HG03097 (cell line): ENCODE data around the gene CORIN.
A peak's percentile ranks its signal among the peaks of the same experiment; 100 is the strongest.

Source experiments
- ATAC-seq: cut with Tn5 transposase; IDR thresholded peaks from one replicate; pipeline ENCODE4 v1.9.1; 2021; ENCODE audit not compliant: unreplicated experiment, low FRiP score

CORIN gene

GRCh38 chr4:47837094-47837907 is 566 bp downstream of the CORIN start:
- ATAC-seq, result peak; percentile 57

DNA sequence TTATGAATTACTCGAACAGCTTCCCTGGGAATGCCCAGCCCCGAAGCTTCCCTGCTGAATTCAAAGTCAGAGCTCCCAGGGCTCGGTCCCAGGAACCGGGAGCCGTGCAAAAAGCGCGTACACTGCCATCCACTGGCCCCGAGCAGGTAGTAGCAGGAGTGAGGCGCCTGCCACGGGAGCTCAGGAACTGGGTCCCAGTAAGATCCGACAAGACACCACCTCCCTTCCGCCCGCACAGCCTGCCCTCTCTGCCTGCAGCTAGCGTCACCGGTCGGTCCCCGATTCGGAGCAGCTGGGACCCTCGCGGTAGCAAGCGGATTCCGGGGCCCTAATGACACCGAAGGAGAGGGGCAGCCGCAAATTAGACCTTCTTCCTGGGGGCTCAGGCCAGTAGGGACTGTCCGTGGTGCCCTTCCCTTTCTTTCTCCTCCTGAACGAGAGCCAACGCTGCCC is 1.2 kb downstream of the CORIN start:
- ATAC-seq, result peak; percentile 74

GRCh38 chr4:47835494-47835893 is 2.4 kb downstream of the CORIN start:
- ATAC-seq, result no peak

GRCh38 chr4:47831026-47831679 is 6.7 kb downstream of the CORIN start:
- ATAC-seq, result no peak

- no peak for ATAC-seq
Measured at GRCh38 chr4:47830265-47831025, 7.4 kb downstream of the CORIN start.

DNA sequence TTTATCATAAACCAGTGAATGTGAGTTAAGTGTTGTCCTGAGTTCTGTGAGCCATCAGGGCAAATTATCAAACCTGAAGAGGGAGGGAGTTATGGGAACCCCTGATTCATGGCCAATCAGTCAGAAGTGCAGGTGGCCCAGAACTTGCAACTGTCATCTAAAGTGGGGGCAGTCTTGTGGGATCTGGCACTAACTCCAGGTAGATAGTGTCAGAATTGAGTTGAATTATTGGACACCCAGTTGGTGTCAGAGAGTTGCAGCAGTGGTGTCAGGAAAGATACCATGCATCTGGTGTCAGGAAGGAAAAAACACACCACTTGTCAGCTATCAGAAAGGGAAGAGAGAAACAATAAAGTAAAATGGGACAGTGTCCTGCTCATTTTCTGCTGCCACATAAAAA is 8.4 kb downstream of the CORIN start:
- no peak for ATAC-seq

- no peak for ATAC-seq
Measured at GRCh38 chr4:47827343-47828047, 10.4 kb downstream of the CORIN start.

DNA sequence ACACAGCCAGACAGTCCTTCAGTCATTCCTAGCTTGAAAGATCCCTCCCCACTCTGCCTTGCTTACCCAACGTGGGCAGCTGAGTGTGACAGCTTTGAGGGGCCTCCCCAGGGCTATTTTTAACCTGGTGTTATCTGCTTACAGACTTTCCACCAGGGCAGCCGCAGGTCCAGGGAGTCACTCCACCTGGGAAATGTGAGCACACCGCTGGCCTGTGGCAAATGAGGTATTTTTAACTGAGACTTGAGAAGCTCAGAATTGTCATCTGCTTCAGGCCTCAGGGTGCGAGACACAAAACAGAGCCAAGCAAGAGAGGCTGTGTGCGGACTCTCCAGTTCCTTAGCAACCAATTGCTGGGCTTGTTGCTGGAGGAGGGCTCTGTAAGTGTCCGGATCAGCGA is 13.0 kb downstream of the CORIN start:
- no peak for ATAC-seq

DNA sequence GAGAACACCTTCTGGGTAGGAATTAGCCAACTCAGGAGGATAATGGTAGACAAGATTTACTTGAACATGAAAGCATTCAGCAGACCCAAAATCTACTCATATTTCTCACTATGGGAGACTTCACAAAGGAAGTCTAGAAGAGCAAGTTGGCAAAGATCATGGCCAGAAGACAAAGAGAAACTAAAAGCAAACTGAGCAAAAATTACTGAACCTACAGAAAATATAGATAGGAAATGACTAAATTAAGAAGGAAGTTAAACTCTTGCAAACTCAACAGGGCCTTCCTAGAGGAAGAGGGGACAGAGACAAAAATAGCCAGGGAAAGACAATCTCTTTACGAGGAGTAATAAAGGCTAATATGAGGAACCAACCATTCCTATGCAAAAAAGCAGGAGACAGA is 18.7 kb downstream of the CORIN start:
- no peak for ATAC-seq

- no peak for ATAC-seq
Measured at GRCh38 chr4:47817275-47817674, 20.6 kb downstream of the CORIN start.

- ATAC-seq, result no peak
Measured at GRCh38 chr4:47816748-47817147, 21.1 kb downstream of the CORIN start.

GRCh38 chr4:47814618-47815295 is 23.1 kb downstream of the CORIN start:
- ATAC-seq, result no peak

GRCh38 chr4:47809654-47810203 is 28.1 kb downstream of the CORIN start:
- no peak for ATAC-seq

GRCh38 chr4:47804598-47804997 is 33.3 kb downstream of the CORIN start:
- no peak for ATAC-seq

DNA sequence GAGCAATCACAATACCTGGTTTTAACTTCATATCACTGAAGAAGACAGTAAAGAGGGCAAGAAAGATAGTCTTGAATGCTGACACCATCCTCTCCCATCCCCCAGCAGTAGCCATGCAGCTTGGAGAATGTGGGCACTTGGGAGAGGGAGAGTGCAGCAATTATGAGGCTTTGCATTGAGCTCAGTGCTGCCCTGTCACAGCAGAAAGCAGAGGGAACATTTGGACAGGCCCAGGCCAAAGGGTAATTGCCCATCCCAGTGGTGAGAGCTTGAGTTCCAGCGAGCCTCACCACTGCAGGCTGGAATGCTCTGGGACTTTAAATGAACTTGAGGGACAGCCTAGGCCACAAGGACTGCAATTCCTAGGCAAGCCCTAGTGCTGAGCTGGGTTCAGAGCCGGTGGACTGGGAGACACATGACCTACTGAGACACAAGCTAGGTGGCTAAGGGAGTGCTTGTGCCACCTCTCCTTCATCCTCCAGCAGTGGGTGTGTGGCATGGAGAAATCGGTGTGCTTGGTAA is 36.3 kb downstream of the CORIN start:
- no peak for ATAC-seq

DNA sequence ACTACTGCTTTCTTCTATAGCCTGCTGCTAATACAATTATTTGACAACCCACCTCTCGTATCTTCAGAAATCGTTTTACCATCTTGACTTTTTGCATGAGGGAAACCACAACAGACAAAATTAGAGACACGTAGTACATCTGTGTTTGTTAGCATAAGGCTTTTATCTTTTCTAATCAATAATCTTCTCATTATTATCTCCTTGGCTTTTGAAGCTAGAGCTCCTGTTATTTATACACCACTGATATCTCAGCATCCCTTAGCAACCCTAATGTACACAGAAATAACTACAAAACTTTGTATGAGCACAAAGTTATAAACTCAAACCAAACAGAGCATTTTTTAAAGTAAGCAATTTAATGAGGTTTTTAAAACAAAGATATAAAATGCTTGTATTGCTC is 39.7 kb downstream of the CORIN start:
- no peak for ATAC-seq

- no peak for ATAC-seq
Measured at GRCh38 chr4:47791965-47792364, 45.9 kb downstream of the CORIN start.

DNA sequence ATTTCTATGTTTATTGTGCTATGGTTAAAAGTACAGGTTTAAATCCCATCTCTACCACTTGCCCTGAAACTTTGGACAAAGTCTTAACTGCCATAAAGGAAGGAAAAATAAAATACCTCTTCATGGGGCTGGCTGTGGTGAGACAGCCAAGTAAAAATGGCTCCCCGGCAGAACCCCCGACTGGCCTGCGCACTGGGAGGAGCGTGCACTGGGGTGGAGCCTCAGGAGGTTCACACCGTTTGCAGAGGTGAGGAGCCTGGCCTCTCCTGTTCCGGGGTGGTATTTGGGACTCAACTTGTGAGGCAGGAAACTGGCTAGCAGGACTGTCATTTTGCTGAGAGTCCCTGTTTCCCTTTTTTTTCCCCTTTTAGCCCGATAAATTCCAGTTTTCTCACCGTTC is 47.8 kb downstream of the CORIN start:
- no peak for ATAC-seq

DNA sequence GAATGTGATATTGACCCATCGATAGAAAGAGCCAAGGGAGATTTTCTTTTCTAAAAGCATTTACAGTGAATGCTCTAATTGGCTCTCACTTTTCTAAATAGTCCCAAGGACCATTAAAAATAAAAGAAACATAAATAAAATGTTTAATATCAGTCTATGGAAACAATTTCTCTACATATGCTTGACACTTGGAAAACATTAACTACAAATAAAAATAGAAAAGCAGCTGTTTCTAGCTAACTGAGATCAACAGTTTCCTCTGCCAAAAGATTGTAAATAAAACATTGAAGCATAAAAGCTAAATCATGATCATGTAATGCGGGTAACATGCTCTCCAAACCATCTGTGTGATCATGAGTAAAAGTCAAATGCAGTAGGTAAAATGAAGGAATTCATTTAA is 49.7 kb downstream of the CORIN start:
- no peak for ATAC-seq

- peak; percentile 90 for ATAC-seq
Measured at GRCh38 chr4:47786958-47787370, 50.9 kb downstream of the CORIN start.
